H1 (cell line): Measurements from ENCODE around the gene TWIST2.

Source experiments
- EP300 ChIP-seq, 2 experiments: IDR thresholded peaks; 1 replicate in 1 of 2; 2 replicates in 1 of 2; pipeline ENCODE4 v1.6.1; 2011 to 2012; ENCODE audit warnings: low read depth in 2 of 2, low read length in 2 of 2, mild to moderate bottlenecking in 2 of 2, borderline replicate concordance in 1 of 2, inconsistent platforms in 1 of 2, moderate library complexity in 1 of 2
- TF ChIP-seq, protein P1 (sequence below): fragments of 300-600 bp; sonication (generic); IDR thresholded peaks from 2 replicates; pipeline ENCODE4 v1.7.1; 2012; ENCODE audit warnings: low read length, moderate library complexity, mild to moderate bottlenecking, inconsistent platforms; ENCODE audit not compliant: insufficient replicate concordance

DNA sequence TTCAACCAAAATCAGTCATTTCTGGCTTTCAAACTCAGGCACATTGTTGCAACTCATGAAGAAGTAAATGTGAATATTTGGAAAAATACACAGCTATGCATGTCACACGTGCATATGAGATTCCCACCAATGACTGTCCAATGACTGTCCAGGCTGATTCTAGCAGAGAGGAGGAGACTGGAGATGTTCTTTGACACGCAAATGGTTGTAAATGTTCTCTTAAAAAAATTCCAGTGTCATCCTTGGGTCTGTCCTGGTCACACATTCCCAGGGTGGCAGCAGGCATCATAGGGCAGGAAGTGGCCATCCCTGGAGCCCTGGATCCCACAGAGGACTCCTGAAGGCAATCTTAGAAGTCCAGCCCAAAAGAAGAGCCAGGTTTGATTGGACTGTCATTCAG is 40.9 kb downstream of the TWIST2 start:
- TF ChIP-seq, protein P1, sequence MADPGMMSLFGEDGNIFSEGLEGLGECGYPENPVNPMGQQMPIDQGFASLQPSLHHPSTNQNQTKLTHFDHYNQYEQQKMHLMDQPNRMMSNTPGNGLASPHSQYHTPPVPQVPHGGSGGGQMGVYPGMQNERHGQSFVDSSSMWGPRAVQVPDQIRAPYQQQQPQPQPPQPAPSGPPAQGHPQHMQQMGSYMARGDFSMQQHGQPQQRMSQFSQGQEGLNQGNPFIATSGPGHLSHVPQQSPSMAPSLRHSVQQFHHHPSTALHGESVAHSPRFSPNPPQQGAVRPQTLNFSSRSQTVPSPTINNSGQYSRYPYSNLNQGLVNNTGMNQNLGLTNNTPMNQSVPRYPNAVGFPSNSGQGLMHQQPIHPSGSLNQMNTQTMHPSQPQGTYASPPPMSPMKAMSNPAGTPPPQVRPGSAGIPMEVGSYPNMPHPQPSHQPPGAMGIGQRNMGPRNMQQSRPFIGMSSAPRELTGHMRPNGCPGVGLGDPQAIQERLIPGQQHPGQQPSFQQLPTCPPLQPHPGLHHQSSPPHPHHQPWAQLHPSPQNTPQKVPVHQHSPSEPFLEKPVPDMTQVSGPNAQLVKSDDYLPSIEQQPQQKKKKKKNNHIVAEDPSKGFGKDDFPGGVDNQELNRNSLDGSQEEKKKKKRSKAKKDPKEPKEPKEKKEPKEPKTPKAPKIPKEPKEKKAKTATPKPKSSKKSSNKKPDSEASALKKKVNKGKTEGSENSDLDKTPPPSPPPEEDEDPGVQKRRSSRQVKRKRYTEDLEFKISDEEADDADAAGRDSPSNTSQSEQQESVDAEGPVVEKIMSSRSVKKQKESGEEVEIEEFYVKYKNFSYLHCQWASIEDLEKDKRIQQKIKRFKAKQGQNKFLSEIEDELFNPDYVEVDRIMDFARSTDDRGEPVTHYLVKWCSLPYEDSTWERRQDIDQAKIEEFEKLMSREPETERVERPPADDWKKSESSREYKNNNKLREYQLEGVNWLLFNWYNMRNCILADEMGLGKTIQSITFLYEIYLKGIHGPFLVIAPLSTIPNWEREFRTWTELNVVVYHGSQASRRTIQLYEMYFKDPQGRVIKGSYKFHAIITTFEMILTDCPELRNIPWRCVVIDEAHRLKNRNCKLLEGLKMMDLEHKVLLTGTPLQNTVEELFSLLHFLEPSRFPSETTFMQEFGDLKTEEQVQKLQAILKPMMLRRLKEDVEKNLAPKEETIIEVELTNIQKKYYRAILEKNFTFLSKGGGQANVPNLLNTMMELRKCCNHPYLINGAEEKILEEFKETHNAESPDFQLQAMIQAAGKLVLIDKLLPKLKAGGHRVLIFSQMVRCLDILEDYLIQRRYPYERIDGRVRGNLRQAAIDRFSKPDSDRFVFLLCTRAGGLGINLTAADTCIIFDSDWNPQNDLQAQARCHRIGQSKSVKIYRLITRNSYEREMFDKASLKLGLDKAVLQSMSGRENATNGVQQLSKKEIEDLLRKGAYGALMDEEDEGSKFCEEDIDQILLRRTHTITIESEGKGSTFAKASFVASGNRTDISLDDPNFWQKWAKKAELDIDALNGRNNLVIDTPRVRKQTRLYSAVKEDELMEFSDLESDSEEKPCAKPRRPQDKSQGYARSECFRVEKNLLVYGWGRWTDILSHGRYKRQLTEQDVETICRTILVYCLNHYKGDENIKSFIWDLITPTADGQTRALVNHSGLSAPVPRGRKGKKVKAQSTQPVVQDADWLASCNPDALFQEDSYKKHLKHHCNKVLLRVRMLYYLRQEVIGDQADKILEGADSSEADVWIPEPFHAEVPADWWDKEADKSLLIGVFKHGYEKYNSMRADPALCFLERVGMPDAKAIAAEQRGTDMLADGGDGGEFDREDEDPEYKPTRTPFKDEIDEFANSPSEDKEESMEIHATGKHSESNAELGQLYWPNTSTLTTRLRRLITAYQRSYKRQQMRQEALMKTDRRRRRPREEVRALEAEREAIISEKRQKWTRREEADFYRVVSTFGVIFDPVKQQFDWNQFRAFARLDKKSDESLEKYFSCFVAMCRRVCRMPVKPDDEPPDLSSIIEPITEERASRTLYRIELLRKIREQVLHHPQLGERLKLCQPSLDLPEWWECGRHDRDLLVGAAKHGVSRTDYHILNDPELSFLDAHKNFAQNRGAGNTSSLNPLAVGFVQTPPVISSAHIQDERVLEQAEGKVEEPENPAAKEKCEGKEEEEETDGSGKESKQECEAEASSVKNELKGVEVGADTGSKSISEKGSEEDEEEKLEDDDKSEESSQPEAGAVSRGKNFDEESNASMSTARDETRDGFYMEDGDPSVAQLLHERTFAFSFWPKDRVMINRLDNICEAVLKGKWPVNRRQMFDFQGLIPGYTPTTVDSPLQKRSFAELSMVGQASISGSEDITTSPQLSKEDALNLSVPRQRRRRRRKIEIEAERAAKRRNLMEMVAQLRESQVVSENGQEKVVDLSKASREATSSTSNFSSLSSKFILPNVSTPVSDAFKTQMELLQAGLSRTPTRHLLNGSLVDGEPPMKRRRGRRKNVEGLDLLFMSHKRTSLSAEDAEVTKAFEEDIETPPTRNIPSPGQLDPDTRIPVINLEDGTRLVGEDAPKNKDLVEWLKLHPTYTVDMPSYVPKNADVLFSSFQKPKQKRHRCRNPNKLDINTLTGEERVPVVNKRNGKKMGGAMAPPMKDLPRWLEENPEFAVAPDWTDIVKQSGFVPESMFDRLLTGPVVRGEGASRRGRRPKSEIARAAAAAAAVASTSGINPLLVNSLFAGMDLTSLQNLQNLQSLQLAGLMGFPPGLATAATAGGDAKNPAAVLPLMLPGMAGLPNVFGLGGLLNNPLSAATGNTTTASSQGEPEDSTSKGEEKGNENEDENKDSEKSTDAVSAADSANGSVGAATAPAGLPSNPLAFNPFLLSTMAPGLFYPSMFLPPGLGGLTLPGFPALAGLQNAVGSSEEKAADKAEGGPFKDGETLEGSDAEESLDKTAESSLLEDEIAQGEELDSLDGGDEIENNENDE = no peak
- no peak for TF ChIP-seq EP300 (IDR thresholded peaks at IDR 0.05; ENCODE audit: borderline replicate concordance in 1 of 2, low read depth in 2 of 2, low read length in 2 of 2)
